Measurements from ENCODE around the gene FBXO40.

The FBXO40 gene, protein sequence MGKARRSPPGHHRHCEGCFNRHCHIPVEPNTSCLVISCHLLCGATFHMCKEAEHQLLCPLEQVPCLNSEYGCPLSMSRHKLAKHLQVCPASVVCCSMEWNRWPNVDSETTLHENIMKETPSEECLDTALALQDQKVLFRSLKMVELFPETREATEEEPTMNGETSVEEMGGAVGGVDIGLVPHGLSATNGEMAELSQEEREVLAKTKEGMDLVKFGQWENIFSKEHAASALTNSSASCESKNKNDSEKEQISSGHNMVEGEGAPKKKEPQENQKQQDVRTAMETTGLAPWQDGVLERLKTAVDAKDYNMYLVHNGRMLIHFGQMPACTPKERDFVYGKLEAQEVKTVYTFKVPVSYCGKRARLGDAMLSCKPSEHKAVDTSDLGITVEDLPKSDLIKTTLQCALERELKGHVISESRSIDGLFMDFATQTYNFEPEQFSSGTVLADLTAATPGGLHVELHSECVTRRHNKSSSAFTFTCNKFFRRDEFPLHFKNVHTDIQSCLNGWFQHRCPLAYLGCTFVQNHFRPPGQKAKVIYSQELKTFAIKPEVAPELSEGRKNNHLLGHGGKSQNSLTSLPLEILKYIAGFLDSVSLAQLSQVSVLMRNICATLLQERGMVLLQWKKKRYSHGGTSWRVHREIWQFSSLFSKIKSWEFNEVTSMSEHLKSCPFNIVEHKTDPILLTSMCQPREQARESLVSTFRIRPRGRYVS

GRCh38 chr3:121592856-121593702 lies at the start of gene FBXO40:
Gene FBXO40 (plus strand): TSS chr3:121593379. CDS start chr3:121620576, 27,197 bp downstream.
- no peak within 1 kb of the TSS for H3K27ac ChIP-seq
- no peak for TF ChIP-seq ZFX (IDR thresholded peaks at IDR 0.05; ENCODE audit: borderline replicate concordance)
- TF ChIP-seq, protein P1, sequence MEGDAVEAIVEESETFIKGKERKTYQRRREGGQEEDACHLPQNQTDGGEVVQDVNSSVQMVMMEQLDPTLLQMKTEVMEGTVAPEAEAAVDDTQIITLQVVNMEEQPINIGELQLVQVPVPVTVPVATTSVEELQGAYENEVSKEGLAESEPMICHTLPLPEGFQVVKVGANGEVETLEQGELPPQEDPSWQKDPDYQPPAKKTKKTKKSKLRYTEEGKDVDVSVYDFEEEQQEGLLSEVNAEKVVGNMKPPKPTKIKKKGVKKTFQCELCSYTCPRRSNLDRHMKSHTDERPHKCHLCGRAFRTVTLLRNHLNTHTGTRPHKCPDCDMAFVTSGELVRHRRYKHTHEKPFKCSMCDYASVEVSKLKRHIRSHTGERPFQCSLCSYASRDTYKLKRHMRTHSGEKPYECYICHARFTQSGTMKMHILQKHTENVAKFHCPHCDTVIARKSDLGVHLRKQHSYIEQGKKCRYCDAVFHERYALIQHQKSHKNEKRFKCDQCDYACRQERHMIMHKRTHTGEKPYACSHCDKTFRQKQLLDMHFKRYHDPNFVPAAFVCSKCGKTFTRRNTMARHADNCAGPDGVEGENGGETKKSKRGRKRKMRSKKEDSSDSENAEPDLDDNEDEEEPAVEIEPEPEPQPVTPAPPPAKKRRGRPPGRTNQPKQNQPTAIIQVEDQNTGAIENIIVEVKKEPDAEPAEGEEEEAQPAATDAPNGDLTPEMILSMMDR (IDR thresholded peaks at IDR 0.05): no peak

DNA sequence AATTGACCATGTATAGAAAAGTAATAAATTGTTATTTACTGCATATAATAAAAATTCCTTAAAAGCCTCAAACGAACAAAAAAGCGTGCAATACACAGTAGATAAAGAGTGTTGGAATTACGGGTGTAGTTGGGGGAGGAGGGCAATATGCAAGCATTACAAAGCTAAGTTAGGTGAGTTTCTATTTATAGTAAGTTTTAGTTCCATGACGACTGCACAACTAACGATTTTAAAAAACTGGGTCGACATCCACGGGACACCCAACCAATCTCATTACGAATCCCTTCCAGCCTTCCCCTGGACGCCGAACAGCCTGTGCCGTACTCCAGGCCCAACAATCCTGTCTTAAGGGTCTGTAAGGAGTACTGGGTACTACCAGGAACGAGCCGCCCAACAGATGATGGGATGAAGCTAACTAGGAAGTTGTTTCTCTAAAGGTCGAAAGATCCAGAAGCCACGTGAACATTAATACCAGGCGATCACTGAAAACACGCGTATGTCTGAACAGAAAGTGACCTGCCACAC lies 48.1 kb upstream of the FBXO40 start:
- TF ChIP-seq, protein P1 (IDR thresholded peaks at IDR 0.05): no peak
- TF ChIP-seq ZFX (IDR thresholded peaks at IDR 0.05; ENCODE audit: borderline replicate concordance): no peak
- H3K27ac ChIP-seq: peak overlapping the region; percentile 70

GRCh38 chr3:121545574-121546455 lies 47.4 kb upstream of the FBXO40 start, which contains the start of gene POLQ:
Gene POLQ (minus strand): TSS chr3:121545988. CDS start chr3:121545877, 111 bp downstream.
- TF ChIP-seq ZFX (IDR thresholded peaks at IDR 0.05; ENCODE audit: borderline replicate concordance): 0 out of 2 replicates have a peak, but pooled peaks have one; percentile 21
- TF ChIP-seq, protein P1 (IDR thresholded peaks at IDR 0.05): no peak
- peak within 1 kb of the TSS; percentile 70 for H3K27ac ChIP-seq

DNA sequence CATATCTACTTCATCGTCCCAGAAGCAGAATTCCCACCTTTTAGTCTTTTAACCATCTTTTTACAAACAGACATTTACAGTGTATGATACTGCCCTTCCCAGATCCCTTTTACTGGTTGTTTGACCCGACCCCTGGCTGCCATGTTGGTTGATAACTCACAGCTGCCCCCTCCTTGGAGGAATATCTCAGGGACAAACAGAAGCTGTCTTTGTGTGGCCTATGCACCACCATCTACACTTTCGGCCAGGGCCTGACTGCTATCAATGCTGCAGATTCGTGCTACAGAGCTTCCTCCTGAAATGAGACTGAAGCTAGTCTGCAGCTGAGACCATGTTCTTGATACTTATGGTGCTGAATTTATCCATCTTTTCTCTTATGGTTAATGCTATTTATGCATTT lies 40.8 kb upstream of the FBXO40 start:
- TF ChIP-seq, protein P1 (IDR thresholded peaks at IDR 0.05): no peak

DNA sequence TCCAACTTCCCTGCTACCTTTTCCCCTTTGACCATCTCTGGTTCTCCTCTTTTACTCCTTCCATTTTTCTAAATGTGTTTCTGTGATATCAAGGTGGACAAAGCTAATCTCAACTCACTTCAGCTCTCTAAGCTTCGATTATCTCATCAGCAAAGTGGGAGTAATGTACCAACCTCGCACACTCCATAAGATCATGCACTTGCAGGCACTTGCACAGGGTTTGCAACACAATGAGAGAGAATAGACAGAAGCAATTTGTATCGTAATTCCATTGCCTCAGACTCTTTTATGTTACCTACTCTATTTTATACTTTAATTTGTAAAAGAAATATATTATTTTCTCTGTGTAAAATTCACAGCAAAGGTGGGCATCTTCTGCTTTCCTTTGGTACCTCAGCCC lies 40.4 kb upstream of the FBXO40 start:
- no peak for TF ChIP-seq ZFX (IDR thresholded peaks at IDR 0.05; ENCODE audit: borderline replicate concordance)
- TF ChIP-seq, protein P1 (IDR thresholded peaks at IDR 0.05): no peak
- H3K27ac ChIP-seq: no peak overlapping the region

More for the DNA sequence above, 40.8 kb upstream of the FBXO40 start:
- no peak overlapping the region for H3K27ac ChIP-seq

GRCh38 chr3:121557426-121557934 lies 35.7 kb upstream of the FBXO40 start:
- TF ChIP-seq ZFX (IDR thresholded peaks at IDR 0.05; ENCODE audit: borderline replicate concordance): no peak
- TF ChIP-seq, protein P1 (IDR thresholded peaks at IDR 0.05): no peak
- no peak overlapping the region for H3K27ac ChIP-seq

All from 22Rv1 (cell line).